ENCODE data around the gene IDUA.

The IDUA gene

DNA sequence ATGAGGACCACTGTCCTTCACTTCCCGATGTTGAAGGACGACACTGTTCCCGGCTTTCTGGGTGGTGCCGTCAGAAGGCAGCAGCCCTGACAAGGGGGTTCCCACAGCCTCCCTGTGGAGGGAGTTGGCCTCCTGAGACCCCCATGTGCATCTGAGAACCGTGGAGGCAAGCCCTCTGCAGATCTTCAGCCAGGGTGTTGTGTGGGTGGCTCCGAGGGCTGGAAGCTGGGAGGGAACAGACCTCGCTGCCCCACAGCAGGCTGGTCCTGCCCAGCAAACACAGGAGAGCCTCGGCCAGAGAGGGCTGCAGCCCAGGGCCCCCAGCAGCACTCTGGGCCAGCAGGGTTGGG, 29.6 kb upstream of the IDUA start:
- H3K4me3 ChIP-seq (ENCODE audit: low read depth, low read length) = no peak overlapping the region
- DNase-seq (ENCODE audit: low read depth, low spot score) = no peak
- in situ Hi-C loops (cut with HindIII; ENCODE audit: low sequenced_read_pairs) = no loop called here
- TF ChIP-seq, protein P1, sequence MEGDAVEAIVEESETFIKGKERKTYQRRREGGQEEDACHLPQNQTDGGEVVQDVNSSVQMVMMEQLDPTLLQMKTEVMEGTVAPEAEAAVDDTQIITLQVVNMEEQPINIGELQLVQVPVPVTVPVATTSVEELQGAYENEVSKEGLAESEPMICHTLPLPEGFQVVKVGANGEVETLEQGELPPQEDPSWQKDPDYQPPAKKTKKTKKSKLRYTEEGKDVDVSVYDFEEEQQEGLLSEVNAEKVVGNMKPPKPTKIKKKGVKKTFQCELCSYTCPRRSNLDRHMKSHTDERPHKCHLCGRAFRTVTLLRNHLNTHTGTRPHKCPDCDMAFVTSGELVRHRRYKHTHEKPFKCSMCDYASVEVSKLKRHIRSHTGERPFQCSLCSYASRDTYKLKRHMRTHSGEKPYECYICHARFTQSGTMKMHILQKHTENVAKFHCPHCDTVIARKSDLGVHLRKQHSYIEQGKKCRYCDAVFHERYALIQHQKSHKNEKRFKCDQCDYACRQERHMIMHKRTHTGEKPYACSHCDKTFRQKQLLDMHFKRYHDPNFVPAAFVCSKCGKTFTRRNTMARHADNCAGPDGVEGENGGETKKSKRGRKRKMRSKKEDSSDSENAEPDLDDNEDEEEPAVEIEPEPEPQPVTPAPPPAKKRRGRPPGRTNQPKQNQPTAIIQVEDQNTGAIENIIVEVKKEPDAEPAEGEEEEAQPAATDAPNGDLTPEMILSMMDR (IDR thresholded peaks at IDR 0.05; ENCODE audit: low read depth, low read length) = no peak

DNA sequence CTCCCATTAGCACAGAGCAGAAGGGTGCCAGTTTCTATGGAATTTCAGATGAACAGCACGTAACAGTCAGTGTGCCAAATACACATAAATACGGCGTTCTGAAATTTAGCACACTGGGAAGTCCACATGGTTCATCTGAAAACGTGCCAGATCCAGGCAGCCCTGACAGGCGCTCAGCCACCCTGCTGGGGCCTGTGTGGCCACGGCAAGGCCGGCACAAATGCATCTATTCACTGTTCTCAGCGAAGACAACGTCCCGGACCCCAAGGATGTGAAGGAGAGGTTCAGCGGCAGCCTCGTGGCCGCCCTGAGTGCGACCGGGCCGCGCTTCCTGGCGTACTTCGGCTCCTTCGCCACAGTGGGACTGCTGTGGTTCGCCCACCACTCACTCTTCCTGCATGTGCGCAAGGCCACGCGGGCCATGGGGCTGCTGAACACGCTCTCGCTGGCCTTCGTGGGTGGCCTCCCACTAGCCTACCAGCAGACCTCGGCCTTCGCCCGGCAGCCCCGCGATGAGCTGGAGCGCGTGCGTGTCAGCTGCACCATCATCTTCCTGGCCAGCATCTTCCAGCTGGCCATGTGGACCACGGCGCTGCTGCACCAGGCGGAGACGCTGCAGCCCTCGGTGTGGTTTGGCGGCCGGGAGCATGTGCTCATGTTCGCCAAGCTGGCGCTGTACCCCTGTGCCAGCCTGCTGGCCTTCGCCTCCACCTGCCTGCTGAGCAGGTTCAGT, 29.1 kb upstream of the IDUA start:
- no peak for DNase-seq (ENCODE audit: low read depth, low spot score)
- H3K4me3 ChIP-seq (ENCODE audit: low read depth, low read length) = no peak overlapping the region
- in situ Hi-C loops (cut with HindIII; ENCODE audit: low sequenced_read_pairs) = no loop called here
- TF ChIP-seq, protein P1 (IDR thresholded peaks at IDR 0.05; ENCODE audit: low read depth, low read length) = no peak

DNA sequence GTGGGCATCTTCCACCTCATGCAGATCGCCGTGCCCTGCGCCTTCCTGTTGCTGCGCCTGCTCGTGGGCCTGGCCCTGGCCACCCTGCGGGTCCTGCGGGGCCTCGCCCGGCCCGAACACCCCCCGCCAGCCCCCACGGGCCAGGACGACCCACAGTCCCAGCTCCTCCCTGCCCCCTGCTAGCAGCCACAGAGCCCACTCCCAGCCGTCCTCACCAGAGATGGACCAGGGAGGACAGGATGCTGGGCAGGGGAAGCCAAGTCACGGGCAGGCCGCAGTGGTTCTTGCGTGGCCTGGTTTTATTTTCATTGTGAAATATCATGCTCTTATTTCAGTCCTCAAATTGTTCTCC, 28.6 kb upstream of the IDUA start:
- in situ Hi-C loops (cut with HindIII; ENCODE audit: low sequenced_read_pairs) = no loop called here
- DNase-seq (ENCODE audit: low read depth, low spot score) = no peak
- TF ChIP-seq, protein P1 (IDR thresholded peaks at IDR 0.05; ENCODE audit: low read depth, low read length) = no peak
- H3K4me3 ChIP-seq (ENCODE audit: low read depth, low read length) = no peak overlapping the region

DNA sequence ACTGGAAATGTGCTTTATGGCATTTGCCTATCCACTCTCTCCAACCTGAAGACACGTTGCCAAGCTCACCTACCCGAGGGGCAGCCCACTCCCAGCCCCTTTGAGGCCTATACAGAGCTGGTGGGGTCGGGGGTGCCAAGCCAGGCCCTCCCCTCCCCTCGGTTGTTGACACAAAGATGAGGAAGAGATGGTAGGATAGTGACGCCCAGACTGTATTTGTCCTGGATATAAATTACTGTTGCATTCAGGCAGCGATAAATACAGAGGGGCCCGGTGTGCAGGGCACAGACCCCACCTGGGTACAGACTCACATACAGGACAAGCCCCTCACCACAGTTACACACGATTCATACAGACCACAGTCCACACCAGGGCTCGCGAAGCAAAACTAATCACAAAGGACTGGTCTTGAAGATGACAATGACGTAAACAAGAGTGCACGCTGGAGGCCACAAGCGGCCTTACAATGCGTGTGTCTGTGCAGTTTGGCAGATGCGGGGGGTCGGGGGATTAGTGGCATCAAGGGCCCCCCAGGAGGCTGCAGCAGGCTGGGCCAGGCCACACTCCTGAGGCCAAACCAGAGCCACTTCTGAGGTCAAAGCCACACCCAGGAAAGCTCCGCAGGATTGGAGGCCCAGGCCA, 28.0 kb upstream of the IDUA start:
- no peak for DNase-seq (ENCODE audit: low read depth, low spot score)
- TF ChIP-seq, protein P1 (IDR thresholded peaks at IDR 0.05; ENCODE audit: low read depth, low read length) = no peak
- in situ Hi-C loops (cut with HindIII; ENCODE audit: low sequenced_read_pairs) = no loop called here
- H3K4me3 ChIP-seq (ENCODE audit: low read depth, low read length) = no peak overlapping the region

DNA sequence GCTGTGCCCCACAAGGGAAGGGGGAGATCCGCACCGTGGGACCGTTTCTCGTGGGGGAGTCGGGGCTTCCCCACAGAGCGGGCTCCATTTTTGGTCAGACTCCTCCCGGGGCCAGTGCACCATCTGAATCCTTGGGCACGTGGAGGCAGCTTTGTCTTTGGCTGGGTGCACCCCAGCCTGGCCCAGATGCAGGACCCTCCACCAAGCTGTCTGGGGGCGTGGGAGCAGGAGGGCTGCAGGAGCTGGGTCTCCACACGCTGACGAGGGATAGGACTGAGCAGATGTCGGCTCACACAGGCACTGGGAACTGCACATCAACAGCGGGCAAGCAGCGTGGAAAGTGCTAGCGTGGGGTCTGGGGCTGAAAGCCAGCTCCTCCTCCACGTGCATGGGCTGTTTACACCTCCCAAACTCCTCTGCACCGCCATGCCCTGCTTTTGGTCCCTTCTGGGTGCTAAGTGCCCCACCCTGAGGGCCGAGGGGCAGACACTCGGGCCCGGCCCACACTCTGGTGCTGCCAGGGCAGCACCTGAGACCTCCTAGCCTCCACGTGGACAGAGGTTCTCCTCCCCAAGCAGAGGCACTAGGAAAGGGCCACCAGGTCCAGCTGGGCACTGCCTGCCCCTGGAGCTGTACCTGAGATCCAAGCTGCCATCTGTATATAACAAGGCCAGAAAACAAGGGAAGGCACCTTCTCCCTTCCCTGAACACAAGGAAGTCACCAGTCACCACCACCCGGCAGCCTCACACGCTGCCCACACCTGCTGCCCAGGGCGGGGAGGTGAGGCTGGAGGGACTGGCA, 27.3 kb upstream of the IDUA start:
- in situ Hi-C loops (cut with HindIII; ENCODE audit: low sequenced_read_pairs) = no loop called here
- TF ChIP-seq, protein P1 (IDR thresholded peaks at IDR 0.05; ENCODE audit: low read depth, low read length) = no peak
- DNase-seq (ENCODE audit: low read depth, low spot score) = no peak
- H3K4me3 ChIP-seq (ENCODE audit: low read depth, low read length) = no peak overlapping the region

DNA sequence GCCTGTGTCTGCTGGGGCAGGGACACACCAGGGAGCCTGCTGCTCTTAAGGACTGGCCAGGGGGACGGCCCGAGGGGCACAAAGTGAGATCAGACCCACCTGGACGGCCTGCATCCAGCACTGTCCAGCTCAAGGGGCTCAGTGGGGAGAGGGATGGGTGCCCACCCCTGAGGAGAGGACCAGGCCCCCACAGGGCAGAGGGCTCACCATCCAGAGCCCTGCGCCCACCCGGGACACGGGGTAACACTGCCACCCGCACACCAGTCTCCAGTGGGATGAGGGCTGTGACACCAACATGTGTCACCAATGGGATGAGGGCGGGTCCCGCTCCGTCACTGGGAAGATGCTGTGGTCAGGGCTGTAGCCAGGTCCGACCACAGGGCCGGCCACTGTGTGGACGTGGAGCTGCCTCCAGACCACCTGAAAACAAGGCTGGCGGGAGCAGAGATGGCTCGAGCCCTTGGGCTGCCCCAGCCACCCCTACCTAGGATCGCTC, 26.7 kb upstream of the IDUA start:
- TF ChIP-seq, protein P1 (IDR thresholded peaks at IDR 0.05; ENCODE audit: low read depth, low read length) = no peak
- no peak overlapping the region for H3K4me3 ChIP-seq (ENCODE audit: low read depth, low read length)
- in situ Hi-C loops (cut with HindIII; ENCODE audit: low sequenced_read_pairs) = no loop called here
- no peak for DNase-seq (ENCODE audit: low read depth, low spot score)
